Islet precursor cell (in vitro differentiated cells): ENCODE results near the gene WNT2.

Experiments
- DNase-seq: peaks from one replicate; pipeline ENCODE4 v3.0.0-alpha.2; 2018

Gene WNT2

GRCh38 chr7:117322741-117323304, at the start of gene WNT2:
Gene WNT2 (minus strand): TSS chr7:117323058. CDS start chr7:117322989, 69 bp downstream.
- DNase-seq = peak; percentile 59

- DNase-seq = no peak
Observed at GRCh38 chr7:117372073-117372472, 49.2 kb upstream of the WNT2 start.

DNA sequence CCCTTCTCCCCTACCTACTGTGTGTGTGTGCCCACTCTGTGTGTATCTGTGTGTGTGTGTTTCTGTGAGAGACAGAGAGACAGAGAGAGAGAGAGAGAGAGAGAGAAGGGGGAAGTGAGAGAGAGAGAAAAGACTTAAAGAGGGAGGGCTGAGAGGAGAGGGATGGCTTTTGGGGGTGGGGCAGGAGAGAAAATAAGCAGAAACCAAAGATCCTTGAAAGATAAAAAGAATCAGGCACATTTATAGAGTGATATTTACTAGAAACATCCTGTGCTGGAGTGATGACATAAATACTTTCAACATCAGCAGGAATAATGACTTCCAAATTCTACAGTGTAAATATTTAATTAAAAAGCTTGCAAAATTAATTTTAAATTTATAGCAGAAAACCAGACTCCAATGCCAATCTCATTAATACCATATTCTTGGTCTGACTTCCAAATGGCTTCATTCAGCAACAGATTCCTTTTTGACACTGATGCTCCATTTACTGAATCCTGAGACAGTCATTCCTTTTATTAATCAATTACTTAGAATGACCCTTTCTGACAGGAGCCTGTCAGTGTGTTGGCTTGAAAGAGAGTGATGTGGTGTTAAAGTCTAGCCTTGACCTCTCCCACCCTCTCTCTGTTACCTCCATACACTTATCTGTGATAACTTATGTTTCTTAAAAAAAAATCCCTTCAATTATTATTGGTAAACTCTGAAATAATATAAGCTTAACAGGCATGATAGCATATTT, 41.7 kb upstream of the WNT2 start:
- no peak for DNase-seq

DNA sequence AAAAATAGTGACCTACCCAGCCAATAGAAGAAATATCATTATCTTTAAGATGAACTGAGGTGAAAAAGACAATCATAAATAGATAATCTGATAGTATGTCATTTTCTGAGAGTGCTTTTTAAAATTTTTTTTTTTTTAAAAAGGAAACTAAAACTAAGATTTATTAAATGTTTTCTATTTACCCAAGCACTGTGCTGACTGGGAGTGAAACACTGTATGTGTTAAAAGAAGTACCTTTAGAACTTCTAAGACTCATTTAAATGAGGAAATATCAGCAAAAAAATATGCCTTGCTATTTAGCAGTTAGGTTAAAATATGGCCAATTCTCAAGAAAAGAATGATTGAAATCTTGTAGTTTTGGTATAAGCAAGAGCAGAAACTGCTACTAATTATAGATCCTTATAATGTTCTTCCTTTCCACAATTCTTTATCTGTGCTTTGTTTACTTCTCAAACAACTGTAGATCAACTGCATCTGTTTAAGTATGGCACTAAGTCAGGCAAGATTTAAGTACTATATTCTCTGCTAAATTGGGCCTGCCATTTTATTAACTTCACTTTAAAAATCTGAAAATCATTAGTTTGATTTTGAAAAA, 39.5 kb upstream of the WNT2 start:
- no peak for DNase-seq

DNA sequence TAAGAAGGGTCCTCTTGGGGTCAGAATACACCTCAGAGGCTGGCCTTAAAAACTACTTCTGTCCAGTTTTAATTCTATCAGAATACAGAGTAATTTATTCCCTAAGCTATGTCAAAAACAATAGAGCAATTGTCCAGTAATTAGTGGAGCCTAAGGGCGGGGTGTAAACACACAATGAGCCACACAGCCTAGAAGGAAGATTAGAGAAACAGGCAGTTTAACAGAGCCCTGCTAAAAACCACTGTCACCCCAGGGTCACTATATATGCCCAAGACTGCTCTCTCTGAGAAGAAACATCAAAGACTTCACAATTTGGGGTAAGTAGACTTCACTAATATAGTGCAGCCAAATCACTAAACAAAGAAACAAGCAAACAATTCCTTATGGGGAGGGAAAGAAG, 27.2 kb upstream of the WNT2 start:
- peak; percentile 54 for DNase-seq

GRCh38 chr7:117349570-117349969, 26.7 kb upstream of the WNT2 start:
- DNase-seq = no peak

- DNase-seq = no peak
Observed at GRCh38 chr7:117347962-117348672, 25.3 kb upstream of the WNT2 start.

DNA sequence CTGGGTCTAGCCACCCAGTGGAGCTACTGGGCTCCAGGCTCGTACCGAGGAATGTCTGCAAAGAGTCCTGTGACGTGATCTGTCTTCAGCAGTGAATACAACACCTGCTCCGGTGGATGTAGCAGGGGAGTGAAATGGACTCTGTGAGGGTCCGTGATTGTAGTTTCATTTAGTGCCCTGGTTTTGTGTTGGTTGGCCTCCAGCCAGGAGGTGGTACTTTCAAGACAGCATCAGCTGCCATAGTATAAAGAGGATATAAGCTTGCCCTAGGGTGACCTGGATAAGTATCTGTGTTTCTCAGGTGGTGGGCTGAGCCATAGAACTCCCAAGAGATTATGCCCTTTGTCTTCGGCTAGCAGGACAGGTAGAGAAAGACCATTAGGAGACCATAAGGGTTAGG, 24.6 kb upstream of the WNT2 start:
- DNase-seq = no peak

DNA sequence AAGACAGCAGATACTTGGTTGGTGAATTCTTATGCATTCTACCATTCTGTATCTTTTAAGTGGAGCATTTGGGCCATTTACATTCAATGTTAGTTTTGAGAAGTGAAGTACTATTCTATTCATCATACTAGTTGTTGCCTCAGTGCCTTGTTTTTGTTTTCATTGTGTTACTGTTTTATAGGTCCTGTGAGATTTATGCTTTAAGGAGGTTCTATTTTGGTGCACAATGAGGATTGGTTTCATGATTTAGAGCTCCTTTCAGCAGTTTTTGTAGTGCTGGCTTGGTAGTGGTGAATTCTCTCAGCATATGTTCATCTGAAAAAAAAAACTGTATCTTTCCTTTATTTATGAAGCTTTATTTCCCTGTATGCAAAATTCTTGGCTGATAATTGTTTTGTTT, 23.3 kb upstream of the WNT2 start:
- DNase-seq = no peak

DNA sequence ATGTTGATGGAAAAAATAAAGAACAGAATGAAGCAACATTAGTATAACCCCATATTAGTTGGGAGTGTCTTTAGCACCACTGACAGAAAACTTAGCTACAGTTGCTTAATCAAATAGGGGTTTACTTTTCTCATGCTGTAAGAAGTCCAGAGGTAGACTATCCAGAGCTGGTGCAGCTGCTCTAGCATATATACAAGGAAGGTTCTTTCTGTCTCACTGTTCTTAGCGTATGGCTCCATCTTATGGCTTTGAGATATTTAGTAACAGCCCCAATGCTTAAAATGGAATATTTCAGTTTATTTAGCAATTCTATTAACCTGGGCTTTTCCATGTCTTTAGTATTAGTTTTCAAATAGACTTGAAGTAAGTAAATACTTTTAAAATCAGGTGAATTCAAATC, 15.2 kb upstream of the WNT2 start:
- DNase-seq = no peak

DNA sequence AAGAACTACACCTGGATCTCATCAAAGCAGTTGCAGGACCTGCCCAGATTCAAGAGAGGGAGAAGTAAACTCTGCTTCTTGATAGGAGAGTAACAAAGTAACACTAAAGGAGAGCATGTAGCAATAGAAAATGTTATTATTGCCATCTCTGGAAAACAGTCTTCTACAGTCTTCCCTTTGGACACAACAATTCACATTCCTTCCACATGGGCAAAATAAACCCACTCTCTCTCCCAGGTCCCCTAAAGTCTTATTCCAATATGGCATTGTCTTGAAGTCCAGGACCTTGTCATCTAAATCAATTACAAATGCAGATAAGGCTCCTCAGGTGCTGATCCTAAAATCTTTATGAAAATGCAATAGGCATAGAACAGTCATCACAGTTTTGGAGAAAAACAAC, 10.3 kb upstream of the WNT2 start:
- no peak for DNase-seq

DNA sequence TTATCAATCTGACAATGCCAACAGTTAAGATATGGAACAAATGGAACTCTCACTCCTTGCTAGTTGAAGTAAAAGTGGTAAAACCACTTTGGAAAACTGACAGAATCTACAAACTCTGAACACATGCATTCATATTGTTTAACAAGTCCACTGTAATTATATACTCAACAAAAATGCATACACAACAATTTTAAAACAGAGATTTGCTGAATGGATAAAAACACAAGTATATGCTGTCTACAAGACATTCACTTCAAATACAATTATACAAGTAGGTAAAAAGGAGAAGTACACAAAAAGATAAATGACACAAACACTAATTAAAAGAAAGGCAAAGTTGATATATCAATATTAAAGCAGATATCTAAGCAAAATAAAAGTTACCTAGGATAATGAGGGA, 9.2 kb upstream of the WNT2 start:
- no peak for DNase-seq

GRCh38 chr7:117325836-117326235, 3.0 kb upstream of the WNT2 start:
- DNase-seq = no peak

DNA sequence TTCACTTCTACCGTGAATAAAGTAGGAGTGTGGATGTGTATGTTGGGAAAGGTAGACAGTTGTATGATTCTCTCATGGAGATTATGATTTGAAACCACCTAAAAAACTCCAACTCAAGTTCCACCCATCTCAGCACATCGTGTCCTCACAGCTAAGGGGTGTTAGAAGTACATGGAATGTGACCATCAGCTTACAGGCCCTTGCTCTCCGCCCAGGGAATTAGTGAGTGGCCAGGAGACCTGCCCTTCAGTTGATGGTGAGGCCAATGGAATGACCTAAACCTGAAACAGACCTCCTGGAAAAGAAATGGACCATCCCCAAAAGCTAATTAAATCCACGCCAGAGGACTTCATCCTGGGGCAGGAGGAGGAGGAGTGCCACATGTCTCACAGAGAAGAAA, 2.1 kb upstream of the WNT2 start:
- DNase-seq = no peak

- peak; percentile 80 for DNase-seq
Observed at GRCh38 chr7:117323851-117324711, 1.2 kb upstream of the WNT2 start.

GRCh38 chr7:117323305-117323850, 520 bp upstream of the WNT2 start:
- no peak for DNase-seq

DNA sequence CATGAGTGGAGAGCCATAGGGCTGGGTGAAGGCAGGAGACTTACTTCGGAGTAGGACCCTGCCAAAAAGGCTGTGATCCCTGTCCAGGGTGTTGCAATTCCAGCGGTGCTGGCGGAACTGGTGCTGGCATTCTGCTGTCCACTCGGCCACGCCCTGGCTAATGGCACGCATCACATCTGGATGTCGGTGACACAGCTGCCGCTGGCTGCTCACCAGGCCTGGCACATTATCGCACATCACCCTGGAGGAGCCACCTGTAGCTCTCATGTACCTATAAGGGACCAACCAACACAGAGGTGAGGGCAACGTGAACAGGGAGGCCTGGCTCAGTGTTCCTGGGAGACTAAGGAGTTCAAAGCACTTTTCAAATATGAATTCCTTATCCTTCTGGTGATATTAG, 2.3 kb downstream of the WNT2 start:
- no peak for DNase-seq

GRCh38 chr7:117319181-117319580, 3.7 kb downstream of the WNT2 start:
- no peak for DNase-seq

- DNase-seq = no peak
Observed at GRCh38 chr7:117313582-117313981, 9.3 kb downstream of the WNT2 start.

DNA sequence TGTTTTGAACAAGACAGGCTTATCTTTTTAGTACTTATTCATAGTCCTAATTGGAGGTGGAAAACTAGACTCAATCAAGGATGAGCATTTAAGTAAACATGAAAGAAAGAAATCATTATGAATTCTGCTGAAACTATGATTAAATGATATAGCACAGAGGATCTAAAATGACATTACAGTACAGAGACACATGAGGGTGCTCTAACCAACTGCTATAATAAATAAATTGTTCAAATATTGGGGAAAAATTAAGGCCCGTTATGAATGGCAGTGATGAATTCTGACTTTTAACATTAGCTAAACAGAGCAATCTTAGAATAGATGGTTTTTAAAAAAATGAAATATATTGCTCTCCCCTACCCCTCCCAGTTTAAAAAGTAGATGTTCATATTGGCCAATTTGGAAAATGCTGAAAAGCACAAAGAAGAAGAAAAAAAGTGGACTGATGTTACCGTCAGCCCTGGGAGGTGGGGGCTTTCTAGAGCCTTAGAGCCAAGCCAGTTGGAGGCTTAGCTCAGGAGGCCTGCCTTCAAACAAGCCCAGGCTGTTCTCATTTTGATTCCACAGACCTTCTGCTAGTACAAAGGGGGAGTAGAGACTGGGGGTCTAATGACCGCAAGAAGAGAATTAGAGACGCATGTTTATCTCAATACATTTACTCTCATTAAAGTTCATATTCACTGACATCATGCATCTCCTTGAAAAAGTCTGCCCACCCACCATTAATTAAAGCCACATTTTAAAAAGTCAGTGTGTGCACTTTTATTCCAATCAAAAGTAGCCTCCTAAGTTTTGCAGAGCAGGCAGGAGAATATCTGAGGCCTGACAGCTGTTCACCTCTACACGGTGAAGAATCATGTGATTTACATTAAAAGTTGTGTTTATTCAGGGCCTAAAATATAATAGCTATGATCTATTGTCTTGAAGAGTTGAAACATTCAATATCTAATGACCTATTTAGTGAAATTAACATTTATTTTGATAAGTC, 10.0 kb downstream of the WNT2 start:
- no peak for DNase-seq

DNA sequence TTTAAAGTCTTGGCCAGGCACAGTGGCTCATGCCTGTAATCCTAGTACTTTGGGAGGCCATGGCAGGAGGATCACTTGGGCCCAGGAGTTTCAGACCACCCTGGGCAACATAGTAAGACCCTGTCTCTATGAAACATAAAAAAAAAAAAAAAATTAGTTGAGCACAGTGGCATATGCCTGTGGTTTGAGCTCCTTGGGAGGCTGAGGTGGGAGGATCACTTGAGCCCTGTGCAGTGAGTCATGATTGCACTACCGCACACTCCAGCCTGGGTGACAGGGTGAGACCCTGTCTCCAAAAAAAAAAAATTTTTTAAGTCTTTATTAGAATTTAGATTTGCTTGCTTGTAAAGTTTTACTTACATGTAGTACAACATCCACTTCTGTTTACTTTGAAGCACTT, 14.0 kb downstream of the WNT2 start:
- DNase-seq = no peak
